VCaP (cell line): ENCODE data around the gene NDNF.

Experiments used
- H3K27ac ChIP-seq: fragments of 450-650 bp; 2 replicates; pipeline ENCODE4 v1.5.1; 2017
- TF ChIP-seq, protein P1 (sequence below): fragments of 450-650 bp; conservative IDR thresholded peaks from 2 replicates; pipeline ENCODE4 v1.5.1; 2017; ENCODE audit warnings: mild to moderate bottlenecking, moderate library complexity

Gene NDNF

GRCh38 chr4:121057466-121057922 lies 14.8 kb downstream of the NDNF start:
- H3K27ac ChIP-seq, result no peak overlapping the region
- TF ChIP-seq, protein P1, sequence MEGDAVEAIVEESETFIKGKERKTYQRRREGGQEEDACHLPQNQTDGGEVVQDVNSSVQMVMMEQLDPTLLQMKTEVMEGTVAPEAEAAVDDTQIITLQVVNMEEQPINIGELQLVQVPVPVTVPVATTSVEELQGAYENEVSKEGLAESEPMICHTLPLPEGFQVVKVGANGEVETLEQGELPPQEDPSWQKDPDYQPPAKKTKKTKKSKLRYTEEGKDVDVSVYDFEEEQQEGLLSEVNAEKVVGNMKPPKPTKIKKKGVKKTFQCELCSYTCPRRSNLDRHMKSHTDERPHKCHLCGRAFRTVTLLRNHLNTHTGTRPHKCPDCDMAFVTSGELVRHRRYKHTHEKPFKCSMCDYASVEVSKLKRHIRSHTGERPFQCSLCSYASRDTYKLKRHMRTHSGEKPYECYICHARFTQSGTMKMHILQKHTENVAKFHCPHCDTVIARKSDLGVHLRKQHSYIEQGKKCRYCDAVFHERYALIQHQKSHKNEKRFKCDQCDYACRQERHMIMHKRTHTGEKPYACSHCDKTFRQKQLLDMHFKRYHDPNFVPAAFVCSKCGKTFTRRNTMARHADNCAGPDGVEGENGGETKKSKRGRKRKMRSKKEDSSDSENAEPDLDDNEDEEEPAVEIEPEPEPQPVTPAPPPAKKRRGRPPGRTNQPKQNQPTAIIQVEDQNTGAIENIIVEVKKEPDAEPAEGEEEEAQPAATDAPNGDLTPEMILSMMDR, result no peak

DNA sequence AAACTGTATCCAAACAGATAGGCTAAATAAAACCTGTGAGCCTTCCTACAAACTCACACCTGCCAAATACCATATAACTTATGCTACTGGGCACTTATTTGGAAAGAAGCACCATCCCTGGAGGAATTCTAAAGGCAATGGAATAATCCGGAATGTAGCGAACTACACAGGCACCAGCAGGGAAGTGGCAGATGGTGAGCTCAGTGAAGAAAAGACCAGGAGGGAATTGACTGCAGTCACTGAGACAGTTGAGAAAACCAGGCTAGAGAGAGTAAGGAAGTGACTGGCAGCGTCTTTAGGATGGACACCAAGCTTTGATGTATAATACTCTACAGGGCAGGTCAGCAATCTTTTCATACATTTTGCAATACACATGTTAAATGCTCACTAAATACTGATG lies 16.3 kb downstream of the NDNF start:
- TF ChIP-seq, protein P1, result no peak
- no peak overlapping the region for H3K27ac ChIP-seq

DNA sequence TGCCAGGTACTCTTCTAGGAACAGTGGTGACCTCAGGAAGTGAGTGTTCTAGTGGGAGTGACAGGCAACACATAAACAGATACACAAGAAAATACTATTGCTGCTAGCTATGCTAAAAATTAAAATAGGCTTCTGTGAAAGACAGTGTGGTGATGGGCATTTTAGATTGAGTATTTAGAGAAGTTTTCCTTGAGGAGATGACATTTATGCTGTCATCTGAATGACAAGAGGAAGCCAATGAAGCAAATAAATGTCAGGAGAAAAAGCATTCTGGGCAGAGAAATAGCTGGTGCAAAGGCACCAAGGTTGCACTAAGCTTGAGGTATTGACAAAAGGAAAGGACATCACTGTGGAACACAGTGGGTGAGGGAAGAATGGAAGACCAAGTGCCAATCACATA lies 18.0 kb downstream of the NDNF start:
- TF ChIP-seq, protein P1, result no peak
- no peak overlapping the region for H3K27ac ChIP-seq

DNA sequence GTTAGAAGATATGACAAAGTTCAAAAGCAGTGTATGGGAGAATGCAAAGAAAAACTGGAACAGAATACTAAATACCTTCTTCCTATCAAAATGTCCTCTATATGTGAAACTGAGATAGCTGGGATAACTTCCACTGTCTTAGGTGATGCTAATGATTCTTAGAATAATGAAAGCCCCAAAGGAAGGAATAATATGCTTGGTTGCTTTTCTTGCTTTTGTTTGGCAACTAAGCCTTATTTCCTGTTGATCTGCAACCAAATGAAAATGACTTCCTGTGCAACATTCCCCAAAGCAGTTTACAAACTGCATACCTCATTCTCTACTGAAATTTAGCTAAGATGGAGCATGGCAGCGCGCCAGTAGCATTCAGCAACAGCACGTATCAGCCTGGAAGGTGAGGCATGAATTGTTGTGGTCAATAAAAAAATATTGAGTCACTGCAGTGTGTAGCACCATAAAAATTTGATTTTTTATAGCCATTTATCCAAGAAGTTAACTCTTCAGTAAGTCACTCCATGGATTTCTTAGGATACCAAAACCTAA lies 18.7 kb downstream of the NDNF start:
- no peak overlapping the region for H3K27ac ChIP-seq
- TF ChIP-seq, protein P1, result no peak

- TF ChIP-seq, protein P1, result peak; percentile 52
- H3K27ac ChIP-seq, result no peak overlapping the region
Observed at GRCh38 chr4:121050300-121050699, 22.0 kb downstream of the NDNF start.

DNA sequence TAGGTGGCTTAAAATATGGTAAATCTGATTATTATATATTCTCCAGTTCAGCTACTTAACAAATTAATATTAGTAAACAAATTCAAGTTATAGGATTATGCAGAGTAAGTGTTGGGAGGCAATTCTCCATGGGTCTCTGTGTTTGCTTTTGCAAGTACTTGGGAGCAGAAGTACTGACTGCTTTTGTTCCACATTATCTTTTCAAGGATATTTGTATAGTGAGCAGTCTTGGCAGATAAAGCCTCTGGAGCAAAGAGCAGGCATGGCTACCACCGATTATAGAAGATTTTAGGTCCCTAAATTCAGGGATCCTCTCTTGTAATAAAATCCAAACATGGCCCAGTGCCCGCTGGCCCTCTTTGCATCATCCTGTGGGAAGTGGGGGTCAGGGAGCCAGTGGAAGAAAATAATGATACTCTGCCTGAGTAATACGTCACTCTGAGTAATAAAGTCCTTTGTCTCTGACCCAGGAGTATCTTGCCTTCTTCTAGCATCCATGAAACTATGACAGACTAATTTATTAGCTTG lies 23.2 kb downstream of the NDNF start:
- TF ChIP-seq, protein P1, result no peak
- no peak overlapping the region for H3K27ac ChIP-seq

- TF ChIP-seq, protein P1, result no peak
- H3K27ac ChIP-seq, result no peak overlapping the region
Observed at GRCh38 chr4:121048165-121048564, 24.2 kb downstream of the NDNF start.
